Neutrophil (primary cell): ENCODE data around the gene SH3BP5L.

Source experiments
- H3K27ac ChIP-seq: fragments of 200-600 bp; sonication (generic); 2 replicates; pipeline ENCODE4 v1.5.1; 2016; ENCODE audit warnings: mild to moderate bottlenecking, moderate library complexity
- H3K27me3 ChIP-seq: fragments of 200-600 bp; sonication (generic); 2 replicates; pipeline ENCODE4 v1.6.0; 2016; ENCODE audit warnings: mild to moderate bottlenecking
- H3K36me3 ChIP-seq: fragments of 200-600 bp; sonication (generic); 2 replicates; pipeline ENCODE4 v1.5.1; 2017
- H3K4me1 ChIP-seq, 2 experiments: fragments of 200-600 bp in 1 of 2; sonication (generic) in 1 of 2; 1 replicate in 1 of 2; 2 replicates in 1 of 2; pipeline versions ENCODE4 v1.5.1 to v1.6.1; 2013 to 2016; ENCODE audit warnings: low read depth in 1 of 2, low read length in 1 of 2, mild to moderate bottlenecking in 1 of 2, moderate library complexity in 1 of 2; ENCODE audit not compliant: control insufficient read depth in 1 of 2, insufficient read depth in 1 of 2
- H3K4me3 ChIP-seq, 2 experiments: fragments of 200-600 bp in 1 of 2; sonication (generic) in 1 of 2; 1 replicate in 1 of 2; 2 replicates in 1 of 2; pipeline ENCODE4 v1.5.1; 2013 to 2016; ENCODE audit warnings: low read depth in 1 of 2, low read length in 1 of 2, mild to moderate bottlenecking in 1 of 2, moderate library complexity in 1 of 2
- H3K9me3 ChIP-seq: fragments of 200-600 bp; sonication (generic); 2 replicates; pipeline ENCODE4 v1.5.1; 2016
- CTCF ChIP-seq: fragments of 200-600 bp; sonication (generic); IDR thresholded peaks from 2 replicates; pipeline ENCODE4 v1.5.1; 2016; ENCODE audit warnings: antibody characterized with exemption

The SH3BP5L gene

GRCh38 chr1:248825909-248826760 lies at the start of gene SH3BP5L:
SH3BP5L (minus strand) TSS chr1:248825915; CDS start chr1:248824935, 980 bp downstream.
- H3K27me3 ChIP-seq: no peaks in the 10 kb centered on the region
- TF ChIP-seq CTCF: peak; percentile 88
- H3K36me3 ChIP-seq: peaks cover 13% of the 10 kb centered on the region
- no peaks in the 10 kb centered on the region for H3K9me3 ChIP-seq
- H3K4me1 ChIP-seq: peaks cover 60 to 68% of the 10 kb centered on the region in 2 experiments
- H3K27ac ChIP-seq: peak within 1 kb of the TSS; percentile 99
- peak within 1 kb of the TSS; percentile 94 to 100 for H3K4me3 ChIP-seq

GRCh38 chr1:248873993-248874533 lies 48.3 kb upstream of the SH3BP5L start:
- Histone ChIP-seq H3K4me1 (peaks cover 9 to 17% of the 10 kb centered on the region in 2 experiments), H3K27me3 (no peaks in the 10 kb centered on the region), H3K27ac (peak overlapping the region; percentile 80), H3K36me3 (no peaks in the 10 kb centered on the region), H3K4me3 (peak overlapping the region; percentile 73 to 74), H3K9me3 (no peaks in the 10 kb centered on the region)
- no peak for TF ChIP-seq CTCF

GRCh38 chr1:248873409-248873992 lies 47.8 kb upstream of the SH3BP5L start:
- peak overlapping the region; percentile 80 for H3K27ac ChIP-seq
- TF ChIP-seq CTCF: peak; percentile 10
- no peaks in the 10 kb centered on the region for H3K27me3 ChIP-seq
- H3K9me3 ChIP-seq: no peaks in the 10 kb centered on the region
- peaks cover 9 to 17% of the 10 kb centered on the region in 2 experiments for H3K4me1 ChIP-seq
- no peaks in the 10 kb centered on the region for H3K36me3 ChIP-seq
- peak overlapping the region; percentile 73 to 74 for H3K4me3 ChIP-seq

GRCh38 chr1:248872752-248873408 lies 47.2 kb upstream of the SH3BP5L start:
- no peak for TF ChIP-seq CTCF
- Histone ChIP-seq H3K4me3 (peak overlapping the region; percentile 73 to 74), H3K4me1 (peaks cover 9 to 17% of the 10 kb centered on the region in 2 experiments)

GRCh38 chr1:248871837-248872401 lies 46.2 kb upstream of the SH3BP5L start:
- Histone ChIP-seq H3K9me3 (no peaks in the 10 kb centered on the region), H3K27ac (no peak overlapping the region), H3K4me1 (peaks cover 9 to 17% of the 10 kb centered on the region in 2 experiments), H3K27me3 (no peaks in the 10 kb centered on the region), H3K4me3 (no peak overlapping the region), H3K36me3 (no peaks in the 10 kb centered on the region)
- TF ChIP-seq CTCF: no peak

More at GRCh38 chr1:248872752-248873408, 47.2 kb upstream of the SH3BP5L start:
- Histone ChIP-seq H3K27ac (peak overlapping the region; percentile 80), H3K27me3 (no peaks in the 10 kb centered on the region), H3K9me3 (no peaks in the 10 kb centered on the region), H3K36me3 (no peaks in the 10 kb centered on the region)
